C4-2B (cell line): Measurements from ENCODE around the gene AGBL4.

Source experiments
- ZFX ChIP-seq: fragments of 450-650 bp; IDR thresholded peaks from 2 replicates; pipeline ENCODE4 v1.6.1; 2017
- TF ChIP-seq, protein P1 (sequence below): fragments of 450-650 bp; conservative IDR thresholded peaks from 2 replicates; pipeline ENCODE4 v1.5.1; 2017; ENCODE audit warnings: mild to moderate bottlenecking

DNA sequence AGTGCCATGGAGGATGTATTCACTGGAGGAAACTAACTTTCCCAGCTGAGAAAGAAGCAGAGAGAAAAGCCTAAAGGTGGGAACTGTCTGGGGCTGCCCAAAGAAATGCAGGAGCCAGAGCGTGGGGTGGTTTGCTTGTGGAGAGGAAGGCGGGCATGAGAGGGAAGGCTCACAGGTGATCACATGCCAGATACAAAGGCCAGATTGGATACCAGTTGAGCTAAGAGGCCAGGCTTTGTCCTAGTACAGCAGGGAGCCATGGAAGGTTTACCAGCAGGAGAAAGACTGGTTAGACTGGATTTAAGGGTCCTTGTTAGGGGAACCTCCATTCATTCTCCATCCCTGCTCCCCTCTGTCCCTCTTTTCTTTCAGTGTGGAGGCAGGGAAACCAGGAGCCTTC is 1313.4 kb downstream of the AGBL4 start:
- TF ChIP-seq, protein P1, sequence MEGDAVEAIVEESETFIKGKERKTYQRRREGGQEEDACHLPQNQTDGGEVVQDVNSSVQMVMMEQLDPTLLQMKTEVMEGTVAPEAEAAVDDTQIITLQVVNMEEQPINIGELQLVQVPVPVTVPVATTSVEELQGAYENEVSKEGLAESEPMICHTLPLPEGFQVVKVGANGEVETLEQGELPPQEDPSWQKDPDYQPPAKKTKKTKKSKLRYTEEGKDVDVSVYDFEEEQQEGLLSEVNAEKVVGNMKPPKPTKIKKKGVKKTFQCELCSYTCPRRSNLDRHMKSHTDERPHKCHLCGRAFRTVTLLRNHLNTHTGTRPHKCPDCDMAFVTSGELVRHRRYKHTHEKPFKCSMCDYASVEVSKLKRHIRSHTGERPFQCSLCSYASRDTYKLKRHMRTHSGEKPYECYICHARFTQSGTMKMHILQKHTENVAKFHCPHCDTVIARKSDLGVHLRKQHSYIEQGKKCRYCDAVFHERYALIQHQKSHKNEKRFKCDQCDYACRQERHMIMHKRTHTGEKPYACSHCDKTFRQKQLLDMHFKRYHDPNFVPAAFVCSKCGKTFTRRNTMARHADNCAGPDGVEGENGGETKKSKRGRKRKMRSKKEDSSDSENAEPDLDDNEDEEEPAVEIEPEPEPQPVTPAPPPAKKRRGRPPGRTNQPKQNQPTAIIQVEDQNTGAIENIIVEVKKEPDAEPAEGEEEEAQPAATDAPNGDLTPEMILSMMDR = no peak
- no peak for TF ChIP-seq ZFX
